Muscle of leg (tissue), 16 donors: ENCODE results near the gene TPM2. TPM values are rescaled to one million over a fixed set of nuclear protein-coding genes. Genes with fewer than 3 reads are reported as not detected.

Experiments
- DNase-seq: peaks from one replicate; pipeline ENCODE4 v3.0.0; 2013
- H3K27ac ChIP-seq: one replicate; pipeline ENCODE4 v1.5.1; 2013; ENCODE audit warnings: mild to moderate bottlenecking, low read length, control low read depth
- H3K27me3 ChIP-seq: one replicate; pipeline ENCODE4 v1.6.1; 2013; ENCODE audit warnings: low read length; ENCODE audit not compliant: control insufficient read depth, insufficient read depth
- H3K36me3 ChIP-seq: one replicate; pipeline ENCODE4 v1.6.1; 2013; ENCODE audit warnings: low read length; ENCODE audit not compliant: control insufficient read depth, insufficient read depth
- H3K4me1 ChIP-seq: one replicate; pipeline ENCODE4 v1.6.1; 2013; ENCODE audit warnings: low read length; ENCODE audit not compliant: control insufficient read depth, insufficient read depth
- H3K4me3 ChIP-seq: one replicate; pipeline ENCODE4 v1.5.1; 2013; ENCODE audit warnings: low read length, control low read depth
- H3K9me3 ChIP-seq: replicated peaks from 2 replicates; pipeline ENCODE4 v1.6.1; 2013; ENCODE audit warnings: low read depth, low read length; ENCODE audit not compliant: control insufficient read depth
- WGBS: methylation state at CpG from one replicate; pipeline ENCODE4 v1.1.5; 2013; ENCODE audit warnings: missing lambda C conversion rate; ENCODE audit not compliant: insufficient coverage; 5-methylcytosine and 5-hydroxymethylcytosine counted together
- long read RNA-seq, 11 donors: transcript quantifications; one replicate each; lab custom pipeline, GENCODE V29; 2026
- polyA plus RNA-seq, 8 donors: library from polyadenylated mRNA; unstranded; fragments of 120-200 nt; gene quantifications; one replicate each; pipeline versions ENCODE4 v1.2.1 to v1.2.3, GENCODE V29; 2013; ENCODE audit warnings: inconsistent platforms in 1 of 8, low replicate concordance in 1 of 8; ENCODE audit not compliant: insufficient read length in 8 of 8, insufficient read depth in 1 of 8
- total RNA-seq: library from RNA; stranded (reverse); fragments of 120-200 nt; gene quantifications from one replicate; pipeline ENCODE4 v1.2.4, GENCODE V29; 2013

TPM2 gene
- total RNA-seq: 5,909 TPM
- 1,000 to 10,000 TPM; 4,794 to 8,701 (median 8,114) TPM for polyA plus RNA-seq
- long read RNA-seq, donor 1, transcript TPM2-208 (5 exons, 518 nt): minor isoform, 6 of 1,815 reads
- long read RNA-seq, donor 1, transcript TPM2-201 (9 exons, 1,018 nt): minor isoform, 6 of 1,815 reads
- long read RNA-seq, donor 1, transcript TPM2-211 (9 exons, 1,392 nt): major isoform, 833 of 1,815 reads
- long read RNA-seq, donor 1, transcript TPM2-203 (9 exons, 1,183 nt): minor isoform, 7 of 1,815 reads
- long read RNA-seq, donor 1, partial matches to known transcripts: 732 of 1,815 reads
- long read RNA-seq, donor 1, other reads (novel, unspliced or antisense): 225 of 1,815 reads
- long read RNA-seq, donor 2, transcript TPM2-208 (5 exons, 518 nt): minor isoform, 10 of 571 reads
- long read RNA-seq, donor 2, transcript TPM2-211 (9 exons, 1,392 nt): major isoform, 67 of 571 reads
- long read RNA-seq, donor 2, partial matches to known transcripts: 418 of 571 reads
- long read RNA-seq, donor 2, other reads (novel, unspliced or antisense): 73 of 571 reads
- long read RNA-seq, donor 3, transcript TPM2-201 (9 exons, 1,018 nt): minor isoform, 6 of 4,223 reads
- long read RNA-seq, donor 3, transcript TPM2-211 (9 exons, 1,392 nt): major isoform, 2,018 of 4,223 reads
- long read RNA-seq, donor 3, transcript TPM2-203 (9 exons, 1,183 nt): minor isoform, 8 of 4,223 reads
- long read RNA-seq, donor 3, transcript TPM2-208 (5 exons, 518 nt): minor isoform, 16 of 4,223 reads
- long read RNA-seq, donor 3, partial matches to known transcripts: 1,350 of 4,223 reads
- long read RNA-seq, donor 3, other reads (novel, unspliced or antisense): 817 of 4,223 reads
- long read RNA-seq, donor 4, transcript TPM2-208 (5 exons, 518 nt): minor isoform, 57 of 4,815 reads
- long read RNA-seq, donor 4, transcript TPM2-201 (9 exons, 1,018 nt): minor isoform, 8 of 4,815 reads
- long read RNA-seq, donor 4, transcript TPM2-211 (9 exons, 1,392 nt): major isoform, 834 of 4,815 reads
- long read RNA-seq, donor 4, transcript TPM2-203 (9 exons, 1,183 nt): minor isoform, 10 of 4,815 reads
- long read RNA-seq, donor 4, partial matches to known transcripts: 3,491 of 4,815 reads
- long read RNA-seq, donor 4, other reads (novel, unspliced or antisense): 407 of 4,815 reads
- long read RNA-seq, donor 5, transcript TPM2-208 (5 exons, 518 nt): minor isoform, 28 of 6,117 reads
- long read RNA-seq, donor 5, transcript TPM2-211 (9 exons, 1,392 nt): major isoform, 2,575 of 6,117 reads
- long read RNA-seq, donor 5, transcript TPM2-203 (9 exons, 1,183 nt): minor isoform, 37 of 6,117 reads
- long read RNA-seq, donor 5, transcript TPM2-201 (9 exons, 1,018 nt): minor isoform, 40 of 6,117 reads
- long read RNA-seq, donor 5, partial matches to known transcripts: 2,778 of 6,117 reads
- long read RNA-seq, donor 5, other reads (novel, unspliced or antisense): 657 of 6,117 reads
- long read RNA-seq, donor 6, transcript TPM2-203 (9 exons, 1,183 nt): minor isoform, 18 of 10,995 reads
- long read RNA-seq, donor 6, transcript TPM2-211 (9 exons, 1,392 nt): major isoform, 2,739 of 10,995 reads
- long read RNA-seq, donor 6, transcript TPM2-201 (9 exons, 1,018 nt): minor isoform, 22 of 10,995 reads
- long read RNA-seq, donor 6, transcript TPM2-208 (5 exons, 518 nt): minor isoform, 81 of 10,995 reads
- long read RNA-seq, donor 6, partial matches to known transcripts: 5,745 of 10,995 reads
- long read RNA-seq, donor 6, other reads (novel, unspliced or antisense): 2,376 of 10,995 reads
- long read RNA-seq, donor 7, transcript TPM2-203 (9 exons, 1,183 nt): minor isoform, 21 of 6,509 reads
- long read RNA-seq, donor 7, transcript TPM2-201 (9 exons, 1,018 nt): minor isoform, 13 of 6,509 reads
- long read RNA-seq, donor 7, transcript TPM2-208 (5 exons, 518 nt): minor isoform, 67 of 6,509 reads
- long read RNA-seq, donor 7, transcript TPM2-211 (9 exons, 1,392 nt): major isoform, 1,525 of 6,509 reads
- long read RNA-seq, donor 7, partial matches to known transcripts: 4,119 of 6,509 reads
- long read RNA-seq, donor 7, other reads (novel, unspliced or antisense): 759 of 6,509 reads
- long read RNA-seq, donor 8, transcript TPM2-208 (5 exons, 518 nt): minor isoform, 32 of 3,629 reads
- long read RNA-seq, donor 8, transcript TPM2-203 (9 exons, 1,183 nt): minor isoform, 14 of 3,629 reads
- long read RNA-seq, donor 8, transcript TPM2-211 (9 exons, 1,392 nt): major isoform, 539 of 3,629 reads
- long read RNA-seq, donor 8, transcript TPM2-206 (2 exons, 699 nt): minor isoform, 6 of 3,629 reads
- long read RNA-seq, donor 8, partial matches to known transcripts: 2,622 of 3,629 reads
- long read RNA-seq, donor 8, other reads (novel, unspliced or antisense): 411 of 3,629 reads
- long read RNA-seq, donor 9, transcript TPM2-203 (9 exons, 1,183 nt): minor isoform, 9 of 5,625 reads
- long read RNA-seq, donor 9, transcript TPM2-211 (9 exons, 1,392 nt): major isoform, 1,277 of 5,625 reads
- long read RNA-seq, donor 9, transcript TPM2-208 (5 exons, 518 nt): minor isoform, 44 of 5,625 reads
- long read RNA-seq, donor 9, transcript TPM2-201 (9 exons, 1,018 nt): minor isoform, 6 of 5,625 reads
- long read RNA-seq, donor 9, partial matches to known transcripts: 3,782 of 5,625 reads
- long read RNA-seq, donor 9, other reads (novel, unspliced or antisense): 501 of 5,625 reads
- long read RNA-seq, donor 10, transcript TPM2-208 (5 exons, 518 nt): minor isoform, 49 of 6,133 reads
- long read RNA-seq, donor 10, transcript TPM2-206 (2 exons, 699 nt): minor isoform, 11 of 6,133 reads
- long read RNA-seq, donor 10, transcript TPM2-203 (9 exons, 1,183 nt): minor isoform, 14 of 6,133 reads
- long read RNA-seq, donor 10, transcript TPM2-211 (9 exons, 1,392 nt): major isoform, 1,160 of 6,133 reads
- long read RNA-seq, donor 10, partial matches to known transcripts: 4,295 of 6,133 reads
- long read RNA-seq, donor 10, other reads (novel, unspliced or antisense): 594 of 6,133 reads
- long read RNA-seq, donor 11, transcript TPM2-206 (2 exons, 699 nt): minor isoform, 7 of 4,905 reads
- long read RNA-seq, donor 11, transcript TPM2-208 (5 exons, 518 nt): minor isoform, 43 of 4,905 reads
- long read RNA-seq, donor 11, transcript TPM2-203 (9 exons, 1,183 nt): minor isoform, 10 of 4,905 reads
- long read RNA-seq, donor 11, transcript TPM2-211 (9 exons, 1,392 nt): major isoform, 1,388 of 4,905 reads
- long read RNA-seq, donor 11, partial matches to known transcripts: 2,786 of 4,905 reads
- long read RNA-seq, donor 11, other reads (novel, unspliced or antisense): 665 of 4,905 reads

- H3K9me3 ChIP-seq: no peaks in the 10 kb centered on the region
- H3K4me3 ChIP-seq: peak within 1 kb of the TSS; percentile 80
- H3K27me3 ChIP-seq: no peaks in the 10 kb centered on the region
- H3K27ac ChIP-seq: peak within 1 kb of the TSS; percentile 97
- peak; percentile 92 for DNase-seq
- whole genome bisulfite sequencing: 2% methylated on average over 50 of the region's 61 CpGs
- H3K36me3 ChIP-seq: peaks cover 42% of the 10 kb centered on the region
- H3K4me1 ChIP-seq: peaks cover 46% of the 10 kb centered on the region
Measured at GRCh38 chr9:35689542-35690293, at the start of gene TPM2. TPM2 (minus strand) TSS chr9:35689925; CDS start chr9:35689817, 108 bp downstream.

- DNase-seq: no peak
- WGBS: 97% methylated on average over 3 of the region's 7 CpGs
- H3K9me3 ChIP-seq: no peaks in the 10 kb centered on the region
- H3K27me3 ChIP-seq: no peaks in the 10 kb centered on the region
- H3K4me3 ChIP-seq: no peak overlapping the region
- peaks cover 89% of the 10 kb centered on the region for H3K36me3 ChIP-seq
- H3K4me1 ChIP-seq: no peaks in the 10 kb centered on the region
- no peak overlapping the region for H3K27ac ChIP-seq
Measured at GRCh38 chr9:35738924-35739323, 49.2 kb upstream of the TPM2 start.

- Histone ChIP-seq H3K27ac (no peak overlapping the region), H3K9me3 (no peaks in the 10 kb centered on the region), H3K4me1 (peaks cover 1% of the 10 kb centered on the region), H3K4me3 (no peak overlapping the region), H3K27me3 (no peaks in the 10 kb centered on the region), H3K36me3 (peaks cover 82% of the 10 kb centered on the region)
- 83% methylated on average over 4 of the region's 4 CpGs for WGBS
- no peak for DNase-seq
Measured at GRCh38 chr9:35738186-35738585, 48.5 kb upstream of the TPM2 start.

- H3K27ac ChIP-seq: no peak overlapping the region
Measured at GRCh38 chr9:35737143-35737542, 47.4 kb upstream of the TPM2 start.

GRCh38 chr9:35736201-35736633, 46.5 kb upstream of the TPM2 start:
- Histone ChIP-seq H3K4me3 (no peak overlapping the region), H3K27ac (no peak overlapping the region), H3K4me1 (peaks cover 8% of the 10 kb centered on the region), H3K36me3 (peaks cover 67% of the 10 kb centered on the region), H3K27me3 (no peaks in the 10 kb centered on the region), H3K9me3 (no peaks in the 10 kb centered on the region)
- WGBS: 49% methylated on average over 4 of the region's 5 CpGs
- DNase-seq: peak; percentile 73

More at GRCh38 chr9:35737143-35737542, 47.4 kb upstream of the TPM2 start:
- H3K9me3 ChIP-seq: no peaks in the 10 kb centered on the region
- H3K27me3 ChIP-seq: no peaks in the 10 kb centered on the region
- no peak overlapping the region for H3K4me3 ChIP-seq
- peaks cover 7% of the 10 kb centered on the region for H3K4me1 ChIP-seq
- WGBS: 77% methylated on average over 4 of the region's 7 CpGs
- peaks cover 76% of the 10 kb centered on the region for H3K36me3 ChIP-seq
- DNase-seq: no peak

- H3K9me3 ChIP-seq: no peaks in the 10 kb centered on the region
- H3K27ac ChIP-seq: no peak overlapping the region
- no peak for DNase-seq
- peaks cover 54% of the 10 kb centered on the region for H3K36me3 ChIP-seq
- H3K4me3 ChIP-seq: no peak overlapping the region
- H3K27me3 ChIP-seq: no peaks in the 10 kb centered on the region
- no CpG with 5 or more reads among the region's 3 CpGs for WGBS
- peaks cover 29% of the 10 kb centered on the region for H3K4me1 ChIP-seq
Measured at GRCh38 chr9:35734096-35734495, 44.4 kb upstream of the TPM2 start.
